ENCODE results near the gene CORO1A.

Gene CORO1A

GRCh38 chr16:30179195-30179594 lies 4.2 kb upstream of the CORO1A start:
- H3K79me2 ChIP-seq (ENCODE audit: insufficient read depth, low read depth) = peaks cover 4% of the 10 kb centered on the region
- H3K4me3 ChIP-seq (IDR thresholded peaks at IDR 0.05; ENCODE audit: insufficient read depth, low read depth, low read length) = no peak overlapping the region
- peaks cover 9% of the 10 kb centered on the region for H3K4me1 ChIP-seq (ENCODE audit: low read depth, poor library complexity, severe bottlenecking)
- no peak overlapping the region for H2AFZ ChIP-seq (ENCODE audit: low read depth)
- no peak overlapping the region for H3K27ac ChIP-seq
- H4K20me1 ChIP-seq (ENCODE audit: insufficient read depth) = no peaks in the 10 kb centered on the region
- TF ChIP-seq, protein P1, sequence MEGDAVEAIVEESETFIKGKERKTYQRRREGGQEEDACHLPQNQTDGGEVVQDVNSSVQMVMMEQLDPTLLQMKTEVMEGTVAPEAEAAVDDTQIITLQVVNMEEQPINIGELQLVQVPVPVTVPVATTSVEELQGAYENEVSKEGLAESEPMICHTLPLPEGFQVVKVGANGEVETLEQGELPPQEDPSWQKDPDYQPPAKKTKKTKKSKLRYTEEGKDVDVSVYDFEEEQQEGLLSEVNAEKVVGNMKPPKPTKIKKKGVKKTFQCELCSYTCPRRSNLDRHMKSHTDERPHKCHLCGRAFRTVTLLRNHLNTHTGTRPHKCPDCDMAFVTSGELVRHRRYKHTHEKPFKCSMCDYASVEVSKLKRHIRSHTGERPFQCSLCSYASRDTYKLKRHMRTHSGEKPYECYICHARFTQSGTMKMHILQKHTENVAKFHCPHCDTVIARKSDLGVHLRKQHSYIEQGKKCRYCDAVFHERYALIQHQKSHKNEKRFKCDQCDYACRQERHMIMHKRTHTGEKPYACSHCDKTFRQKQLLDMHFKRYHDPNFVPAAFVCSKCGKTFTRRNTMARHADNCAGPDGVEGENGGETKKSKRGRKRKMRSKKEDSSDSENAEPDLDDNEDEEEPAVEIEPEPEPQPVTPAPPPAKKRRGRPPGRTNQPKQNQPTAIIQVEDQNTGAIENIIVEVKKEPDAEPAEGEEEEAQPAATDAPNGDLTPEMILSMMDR (conservative IDR thresholded peaks at IDR 0.05; ENCODE audit: low read depth, low read length) = no peak
- H3K27me3 ChIP-seq (ENCODE audit: insufficient read depth, low read depth) = no peaks in the 10 kb centered on the region
- H3K36me3 ChIP-seq (ENCODE audit: insufficient read depth) = no peaks in the 10 kb centered on the region
- no peak overlapping the region for H3K4me2 ChIP-seq
- H3K9ac ChIP-seq = no peak overlapping the region

- H4K20me1 ChIP-seq (ENCODE audit: insufficient read depth) = no peaks in the 10 kb centered on the region
- no peaks in the 10 kb centered on the region for H3K27me3 ChIP-seq (ENCODE audit: insufficient read depth, low read depth)
- no peak overlapping the region for H3K4me2 ChIP-seq
- no peaks in the 10 kb centered on the region for H3K36me3 ChIP-seq (ENCODE audit: insufficient read depth)
- no peak overlapping the region for H3K9ac ChIP-seq
- H3K4me1 ChIP-seq (ENCODE audit: low read depth, poor library complexity, severe bottlenecking) = peaks cover 13% of the 10 kb centered on the region
- TF ChIP-seq, protein P1 (conservative IDR thresholded peaks at IDR 0.05; ENCODE audit: low read depth, low read length) = no peak
- H3K27ac ChIP-seq = no peak overlapping the region
- no peak overlapping the region for H2AFZ ChIP-seq (ENCODE audit: low read depth)
- H3K79me2 ChIP-seq (ENCODE audit: insufficient read depth, low read depth) = peaks cover 12% of the 10 kb centered on the region
- no peak overlapping the region for H3K4me3 ChIP-seq (IDR thresholded peaks at IDR 0.05; ENCODE audit: insufficient read depth, low read depth, low read length)
Measured at GRCh38 chr16:30179931-30180330, 3.5 kb upstream of the CORO1A start.

DNA sequence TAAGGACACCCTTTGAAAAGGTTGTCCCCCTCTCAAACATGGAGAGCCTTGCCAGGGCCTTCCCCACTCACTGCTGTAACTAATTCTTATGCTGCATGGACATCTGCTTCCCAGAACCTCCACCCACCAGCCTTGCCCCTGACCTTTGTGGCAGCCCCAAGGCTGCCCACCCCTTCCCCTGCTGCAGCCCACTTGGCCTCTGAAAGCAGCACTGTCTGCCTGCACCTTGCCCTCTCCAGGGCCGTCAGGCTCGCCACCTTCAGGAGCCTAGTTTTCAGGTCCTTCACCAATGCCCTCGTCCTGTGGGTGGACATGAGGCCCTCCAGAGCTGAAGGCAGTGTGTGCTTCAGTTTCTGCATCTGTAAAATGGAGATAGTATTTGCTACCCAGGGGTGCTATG lies 2.7 kb upstream of the CORO1A start:
- Histone ChIP-seq H3K27ac (no peak overlapping the region), H3K4me2 (no peak overlapping the region), H4K20me1 (ENCODE audit: insufficient read depth) (no peaks in the 10 kb centered on the region), H3K79me2 (ENCODE audit: insufficient read depth, low read depth) (peaks cover 20% of the 10 kb centered on the region), H3K4me3 (IDR thresholded peaks at IDR 0.05; ENCODE audit: insufficient read depth, low read depth, low read length) (no peak overlapping the region), H3K9ac (no peak overlapping the region), H3K36me3 (ENCODE audit: insufficient read depth) (no peaks in the 10 kb centered on the region), H3K4me1 (ENCODE audit: low read depth, poor library complexity, severe bottlenecking) (peaks cover 21% of the 10 kb centered on the region), H3K27me3 (ENCODE audit: insufficient read depth, low read depth) (no peaks in the 10 kb centered on the region), H2AFZ (ENCODE audit: low read depth) (no peak overlapping the region)
- TF ChIP-seq, protein P1 (conservative IDR thresholded peaks at IDR 0.05; ENCODE audit: low read depth, low read length) = no peak

DNA sequence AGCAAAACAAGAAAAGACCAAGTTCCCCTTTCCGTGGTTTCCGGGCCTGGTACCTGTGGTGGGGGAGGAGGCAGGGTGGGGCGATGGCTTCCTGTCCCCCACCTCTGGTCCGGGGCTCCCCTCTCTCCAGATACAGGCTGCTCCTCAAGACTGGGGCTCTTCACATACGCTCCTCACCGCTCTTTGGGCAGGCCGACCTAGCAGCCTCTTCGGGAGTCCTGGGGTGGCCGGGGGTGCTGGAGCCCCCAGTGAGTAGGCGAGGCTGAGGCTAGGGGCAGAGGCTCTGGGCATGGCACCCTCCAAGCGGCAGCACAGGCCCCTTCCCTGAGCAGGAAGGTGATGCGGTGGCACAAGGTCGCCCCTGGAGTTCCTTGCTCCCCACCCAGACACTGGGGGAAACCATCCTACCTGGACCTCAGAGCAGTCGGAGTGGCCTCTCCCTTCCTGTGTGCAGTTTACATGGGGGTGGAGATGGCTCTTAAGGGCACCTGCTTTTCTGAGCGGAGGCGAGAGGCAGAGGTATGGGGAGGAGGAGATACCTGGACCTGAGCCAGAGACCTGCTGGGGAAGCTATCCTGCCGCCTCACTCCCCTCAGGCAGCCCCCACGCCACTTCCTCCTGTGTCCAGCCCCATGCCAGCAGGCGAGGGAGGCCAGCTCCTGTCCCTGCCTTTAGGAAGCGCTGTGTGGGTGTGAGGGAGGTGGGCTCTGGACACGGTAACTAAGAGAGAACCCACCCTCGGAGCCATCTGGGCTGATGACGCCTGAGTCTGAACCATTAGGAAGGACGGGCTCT lies 891 bp downstream of the CORO1A start:
- TF ChIP-seq, protein P1 (conservative IDR thresholded peaks at IDR 0.05; ENCODE audit: low read depth, low read length) = no peak
- Histone ChIP-seq H3K9ac (peak overlapping the region; percentile 66), H3K36me3 (ENCODE audit: insufficient read depth) (no peaks in the 10 kb centered on the region), H3K4me2 (peak overlapping the region; percentile 97), H3K4me3 (IDR thresholded peaks at IDR 0.05; ENCODE audit: insufficient read depth, low read depth, low read length) (peak overlapping the region; percentile 37), H3K79me2 (ENCODE audit: insufficient read depth, low read depth) (peaks cover 30% of the 10 kb centered on the region), H3K4me1 (ENCODE audit: low read depth, poor library complexity, severe bottlenecking) (peaks cover 34% of the 10 kb centered on the region), H4K20me1 (ENCODE audit: insufficient read depth) (no peaks in the 10 kb centered on the region), H3K27me3 (ENCODE audit: insufficient read depth, low read depth) (no peaks in the 10 kb centered on the region), H3K27ac (peak overlapping the region; percentile 53), H2AFZ (ENCODE audit: low read depth) (peak overlapping the region; percentile 86; the same call in 1 of the 2 replicates)
